Measurements from ENCODE around the gene BACH2.

DNA sequence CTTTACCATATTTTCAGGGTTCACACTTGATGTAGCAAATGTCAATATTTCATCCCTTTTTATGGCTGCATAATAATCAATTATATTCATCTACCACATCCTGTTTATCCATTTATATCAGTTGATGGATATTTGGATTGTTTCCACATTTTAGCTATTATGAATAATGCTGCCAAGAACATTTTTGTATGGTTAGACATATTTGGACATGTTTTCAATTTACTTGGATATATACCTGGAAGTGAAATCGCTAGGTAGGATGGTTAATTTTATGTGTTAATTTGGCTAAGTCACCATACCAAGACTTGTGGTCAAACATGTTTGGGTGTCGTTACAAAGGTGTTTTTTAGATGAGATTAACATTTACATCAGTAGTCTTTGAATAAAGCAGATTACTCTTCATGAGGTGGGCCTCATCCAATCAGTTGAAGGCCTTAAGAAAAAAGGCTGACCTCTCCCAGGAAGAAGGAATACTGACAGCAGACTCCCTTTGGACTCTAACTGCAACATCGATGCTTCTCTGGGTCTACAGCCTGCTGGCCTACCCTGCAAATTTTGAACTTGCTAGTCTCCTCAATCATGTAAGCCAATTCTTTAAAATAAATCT lies 196.5 kb downstream of the BACH2 start:
- TF ChIP-seq POLR2A (IDR thresholded peaks at IDR 0.05) (no peak), CTCF (IDR thresholded peaks at IDR 0.05 in 4 of 5, conservative IDR thresholded peaks at IDR 0.05 in 1 of 5) (no peak)
